ENCODE data around the gene COTL1.

GRCh38 chr16:84583995-84584394 is 33.9 kb downstream of the COTL1 start:
- TF ChIP-seq CTCF (IDR thresholded peaks at IDR 0.05) (no peak), POLR2A (IDR thresholded peaks at IDR 0.05) (no peak)
